Renal pelvis (tissue), 4 donors: ENCODE data around the gene THAP4. TPM values are rescaled to one million over a fixed set of nuclear protein-coding genes. Genes with fewer than 3 reads are reported as not detected.
A peak's percentile ranks its signal among the peaks of the same experiment; 100 is the strongest.

ENCODE experiments used
- DNase-seq: peaks from one replicate; pipeline ENCODE4 v3.0.0-alpha.2; 2013
- polyA plus RNA-seq, 3 donors: library from polyadenylated mRNA; unstranded; fragments of 120-200 nt; gene quantifications; one replicate each; pipeline ENCODE4 v1.2.1, GENCODE V29; 2013; ENCODE audit not compliant: insufficient read length in 3 of 3

Gene THAP4
- polyA plus RNA-seq, 3 donors, result 59.2 to 74.3 (median 68.4) TPM

- no peak for DNase-seq
These were observed 84.8 kb downstream of the THAP4 start for GRCh38 chr2:241551998-241552737.

- DNase-seq, result no peak
These were observed 85.4 kb downstream of the THAP4 start for GRCh38 chr2:241551599-241551997.

GRCh38 chr2:241550616-241551580 lies 86.1 kb downstream of the THAP4 start:
- no peak for DNase-seq

- no peak for DNase-seq
These were observed 88.5 kb downstream of the THAP4 start for GRCh38 chr2:241548451-241548835.

GRCh38 chr2:241547781-241548450 lies 89.0 kb downstream of the THAP4 start:
- DNase-seq, result no peak

GRCh38 chr2:241546771-241547498 lies 90.0 kb downstream of the THAP4 start:
- DNase-seq, result peak; percentile 73

- DNase-seq, result no peak
These were observed 91.2 kb downstream of the THAP4 start for GRCh38 chr2:241545523-241546473.

- no peak for DNase-seq
These were observed 91.9 kb downstream of the THAP4 start for GRCh38 chr2:241545106-241545505.

GRCh38 chr2:241542278-241542605 lies 94.7 kb downstream of the THAP4 start:
- DNase-seq, result no peak

GRCh38 chr2:241541564-241542277 lies 95.2 kb downstream of the THAP4 start:
- DNase-seq, result no peak

- DNase-seq, result no peak
These were observed 96.0 kb downstream of the THAP4 start for GRCh38 chr2:241540771-241541561.

- no peak for DNase-seq
These were observed 96.6 kb downstream of the THAP4 start for GRCh38 chr2:241540401-241540770.

GRCh38 chr2:241539616-241540374 lies 97.2 kb downstream of the THAP4 start:
- DNase-seq, result no peak

- DNase-seq, result no peak
These were observed 97.9 kb downstream of the THAP4 start for GRCh38 chr2:241538838-241539615.

- DNase-seq, result no peak
These were observed 100.9 kb downstream of the THAP4 start for GRCh38 chr2:241535871-241536655.

- no peak for DNase-seq
These were observed 102.1 kb downstream of the THAP4 start for GRCh38 chr2:241534701-241535375.
